Glutamatergic neuron (in vitro differentiated cells): Measurements from ENCODE around the gene BASP1. TPM values are rescaled to one million over a fixed set of nuclear protein-coding genes. Genes with fewer than 3 reads are reported as not detected.

Source experiments
- DNase-seq: peaks from one replicate; pipeline ENCODE4 v3.0.0; 2022
- H3K27ac Mint-ChIP-seq: one replicate; pipeline ENCODE4 v1.8.0; 2020; ENCODE audit warnings: mild to moderate bottlenecking, mixed read lengths, inconsistent platforms; ENCODE audit not compliant: unreplicated experiment
- H3K27me3 Mint-ChIP-seq: one replicate; pipeline ENCODE4 v1.8.0; 2020; ENCODE audit warnings: mild to moderate bottlenecking, moderate library complexity, mixed read lengths, inconsistent platforms; ENCODE audit not compliant: unreplicated experiment
- H3K36me3 Mint-ChIP-seq: one replicate; pipeline ENCODE4 v1.8.0; 2020; ENCODE audit warnings: mild to moderate bottlenecking, mixed read lengths, inconsistent platforms; ENCODE audit not compliant: unreplicated experiment
- H3K4me1 Mint-ChIP-seq: one replicate; pipeline ENCODE4 v1.8.0; 2020; ENCODE audit warnings: mild to moderate bottlenecking, low read depth, mixed read lengths, inconsistent platforms; ENCODE audit not compliant: unreplicated experiment
- H3K4me3 Mint-ChIP-seq: one replicate; pipeline ENCODE4 v1.8.0; 2020; ENCODE audit warnings: mild to moderate bottlenecking, mixed read lengths, inconsistent platforms; ENCODE audit not compliant: unreplicated experiment
- H3K9me3 Mint-ChIP-seq: one replicate; pipeline ENCODE4 v1.8.0; 2020; ENCODE audit warnings: mild to moderate bottlenecking, moderate library complexity, mixed read lengths, inconsistent platforms; ENCODE audit not compliant: unreplicated experiment
- CTCF ChIP-seq: fragments of 200-600 bp; sonication (generic); IDR thresholded peaks from one replicate; pipeline ENCODE4 v1.5.0; 2021; ENCODE audit not compliant: partially characterized antibody, unreplicated experiment
- total RNA-seq: library from RNA; stranded (reverse); fragmentation: NEBNext Ultra II Directional; extraction: Animal tissue kit (Norgen Biotek cat#: 25700); gene quantifications from one replicate; pipeline ENCODE4 v1.2.1, GENCODE V29; 2021; ENCODE audit not compliant: unreplicated experiment

The BASP1 gene
- total RNA-seq, 1 donor from 2014 or later = 832 TPM

GRCh38 chr5:17278931-17279330 is 61.5 kb downstream of the BASP1 start:
- peak overlapping the region; percentile 59 for H3K27ac Mint-ChIP-seq
- H3K4me1 Mint-ChIP-seq = peaks cover 25% of the 10 kb centered on the region
- peaks cover 30% of the 10 kb centered on the region for H3K27me3 Mint-ChIP-seq

GRCh38 chr5:17279487-17279886 is 62.1 kb downstream of the BASP1 start:
- no peak overlapping the region for H3K4me3 Mint-ChIP-seq
- H3K27ac Mint-ChIP-seq = no peak overlapping the region
- no peak for DNase-seq
- peaks cover 27% of the 10 kb centered on the region for H3K27me3 Mint-ChIP-seq
- H3K9me3 Mint-ChIP-seq = peaks cover 42% of the 10 kb centered on the region
- TF ChIP-seq CTCF = no peak
- peaks cover 21% of the 10 kb centered on the region for H3K4me1 Mint-ChIP-seq
- peaks cover 9% of the 10 kb centered on the region for H3K36me3 Mint-ChIP-seq

More at GRCh38 chr5:17278931-17279330, 61.5 kb downstream of the BASP1 start:
- DNase-seq = no peak
- no peak for TF ChIP-seq CTCF
- Mint-ChIP-seq H3K9me3 (peaks cover 43% of the 10 kb centered on the region), H3K36me3 (peaks cover 9% of the 10 kb centered on the region), H3K4me3 (no peak overlapping the region)

GRCh38 chr5:17282283-17283120 is 65.1 kb downstream of the BASP1 start:
- peaks cover 3% of the 10 kb centered on the region for H3K36me3 Mint-ChIP-seq
- peak overlapping the region; percentile 18 for H3K27ac Mint-ChIP-seq
- H3K9me3 Mint-ChIP-seq = peaks cover 33% of the 10 kb centered on the region
- H3K27me3 Mint-ChIP-seq = peaks cover 23% of the 10 kb centered on the region
- H3K4me3 Mint-ChIP-seq = no peak overlapping the region
- no peak for DNase-seq
- no peak for TF ChIP-seq CTCF
- H3K4me1 Mint-ChIP-seq = peaks cover 9% of the 10 kb centered on the region

- peak overlapping the region; percentile 18 for H3K27ac Mint-ChIP-seq
- H3K9me3 Mint-ChIP-seq = peaks cover 37% of the 10 kb centered on the region
These were observed 65.6 kb downstream of the BASP1 start for GRCh38 chr5:17283121-17283415.

More at GRCh38 chr5:17283121-17283415, 65.6 kb downstream of the BASP1 start:
- no peak for DNase-seq
- Mint-ChIP-seq H3K4me3 (no peak overlapping the region), H3K27me3 (peaks cover 19% of the 10 kb centered on the region), H3K4me1 (peaks cover 7% of the 10 kb centered on the region), H3K36me3 (peaks cover 9% of the 10 kb centered on the region)
- no peak for TF ChIP-seq CTCF
